ENCODE measurements around the gene NADSYN1.
"Not testable (repeated sequence)": the region's sequence is repeated elsewhere in the genome, so short reads cannot be mapped to it uniquely, and the experiment has no call there.

NADSYN1 gene

GRCh38 chr11:71525938-71526495, 73.0 kb downstream of the NADSYN1 start:
- no peak for TF ChIP-seq CTCF (IDR thresholded peaks at IDR 0.05; ENCODE audit: insufficient read depth, low read length, poor library complexity, severe bottlenecking)
- TF ChIP-seq EZH2phosphoT487 (conservative IDR thresholded peaks at IDR 0.05; ENCODE audit: low read length), result no peak
- Histone ChIP-seq H3K27me3 (ENCODE audit: low read length) (no peaks in the 10 kb centered on the region), H3K36me3 (ENCODE audit: low read length) (no peaks in the 10 kb centered on the region), H3K27ac (ENCODE audit: low read depth, low read length) (no peak overlapping the region), H3K4me3 (ENCODE audit: insufficient read depth, low read length, poor library complexity, severe bottlenecking) (no peak overlapping the region), H3K79me2 (ENCODE audit: insufficient read depth, low read length) (no peaks in the 10 kb centered on the region), H3K9me2 (replicated peaks; ENCODE audit: insufficient read depth, low read length) (no peaks in the 10 kb centered on the region), H4K20me1 (ENCODE audit: low read depth, low read length) (no peaks in the 10 kb centered on the region), H3K4me2 (ENCODE audit: low read depth, low read length, poor library complexity, severe bottlenecking) (no peak overlapping the region), H3F3A (ENCODE audit: insufficient read depth) (no peaks in the 10 kb centered on the region), H3K9ac (ENCODE audit: low read length) (no peak overlapping the region), H2AFZ (ENCODE audit: low read depth, low read length, severe bottlenecking) (no peak overlapping the region), H3K9me3 (ENCODE audit: insufficient read depth, low read length) (no peaks in the 10 kb centered on the region)

- H3K79me2 ChIP-seq (ENCODE audit: insufficient read depth, low read length); H2AFZ ChIP-seq (ENCODE audit: low read depth, low read length, severe bottlenecking); H3F3A ChIP-seq (ENCODE audit: insufficient read depth); H3K4me3 ChIP-seq (ENCODE audit: insufficient read depth, low read length, poor library complexity, severe bottlenecking); H3K4me2 ChIP-seq (ENCODE audit: low read depth, low read length, poor library complexity, severe bottlenecking); H3K27me3 ChIP-seq (ENCODE audit: low read length); H3K9me2 ChIP-seq (replicated peaks; ENCODE audit: insufficient read depth, low read length); H4K20me1 ChIP-seq (ENCODE audit: low read depth, low read length); H3K27ac ChIP-seq (ENCODE audit: low read depth, low read length); H3K9me3 ChIP-seq (ENCODE audit: insufficient read depth, low read length); H3K9ac ChIP-seq (ENCODE audit: low read length); H3K36me3 ChIP-seq (ENCODE audit: low read length): not testable (repeated sequence)
Observed at GRCh38 chr11:71526796-71527575, 74.0 kb downstream of the NADSYN1 start, which contains the start of gene KRTAP5-7. Gene KRTAP5-7, plus strand, starts transcription at chr11:71527267. Its CDS starts 34 bp downstream, at chr11:71527301.

GRCh38 chr11:71527576-71528210, 74.7 kb downstream of the NADSYN1 start:
- H3K27me3 ChIP-seq (ENCODE audit: low read length), result no peaks in the 10 kb centered on the region
- H3K36me3 ChIP-seq (ENCODE audit: low read length), result no peaks in the 10 kb centered on the region
- no peaks in the 10 kb centered on the region for H3K79me2 ChIP-seq (ENCODE audit: insufficient read depth, low read length)
- H4K20me1 ChIP-seq (ENCODE audit: low read depth, low read length), result no peaks in the 10 kb centered on the region
- no peak overlapping the region for H3K4me3 ChIP-seq (ENCODE audit: insufficient read depth, low read length, poor library complexity, severe bottlenecking)
- no peak overlapping the region for H3K27ac ChIP-seq (ENCODE audit: low read depth, low read length)
- H3F3A ChIP-seq (ENCODE audit: insufficient read depth), result no peaks in the 10 kb centered on the region
- TF ChIP-seq CTCF (IDR thresholded peaks at IDR 0.05; ENCODE audit: insufficient read depth, low read length, poor library complexity, severe bottlenecking), result no peak
- no peak for TF ChIP-seq EZH2phosphoT487 (conservative IDR thresholded peaks at IDR 0.05; ENCODE audit: low read length)
- H3K4me2 ChIP-seq (ENCODE audit: low read depth, low read length, poor library complexity, severe bottlenecking), result no peak overlapping the region
- H3K9me3 ChIP-seq (ENCODE audit: insufficient read depth, low read length), result no peaks in the 10 kb centered on the region
- no peak overlapping the region for H2AFZ ChIP-seq (ENCODE audit: low read depth, low read length, severe bottlenecking)
- no peak overlapping the region for H3K9ac ChIP-seq (ENCODE audit: low read length)
- H3K9me2 ChIP-seq (replicated peaks; ENCODE audit: insufficient read depth, low read length), result no peaks in the 10 kb centered on the region

- H3K9me3 ChIP-seq (ENCODE audit: insufficient read depth, low read length), result no peaks in the 10 kb centered on the region
- no peaks in the 10 kb centered on the region for H3K79me2 ChIP-seq (ENCODE audit: insufficient read depth, low read length)
- TF ChIP-seq CTCF (IDR thresholded peaks at IDR 0.05; ENCODE audit: insufficient read depth, low read length, poor library complexity, severe bottlenecking) (no peak), EZH2phosphoT487 (conservative IDR thresholded peaks at IDR 0.05; ENCODE audit: low read length) (no peak)
- no peaks in the 10 kb centered on the region for H3K9me2 ChIP-seq (replicated peaks; ENCODE audit: insufficient read depth, low read length)
- no peak overlapping the region for H3K4me2 ChIP-seq (ENCODE audit: low read depth, low read length, poor library complexity, severe bottlenecking)
- H4K20me1 ChIP-seq (ENCODE audit: low read depth, low read length), result no peaks in the 10 kb centered on the region
- H3F3A ChIP-seq (ENCODE audit: insufficient read depth), result no peaks in the 10 kb centered on the region
- no peak overlapping the region for H3K9ac ChIP-seq (ENCODE audit: low read length)
- no peak overlapping the region for H3K27ac ChIP-seq (ENCODE audit: low read depth, low read length)
- no peak overlapping the region for H2AFZ ChIP-seq (ENCODE audit: low read depth, low read length, severe bottlenecking)
- H3K4me3 ChIP-seq (ENCODE audit: insufficient read depth, low read length, poor library complexity, severe bottlenecking), result no peak overlapping the region
- no peaks in the 10 kb centered on the region for H3K36me3 ChIP-seq (ENCODE audit: low read length)
- H3K27me3 ChIP-seq (ENCODE audit: low read length), result no peaks in the 10 kb centered on the region
Observed at GRCh38 chr11:71530602-71531001, 77.6 kb downstream of the NADSYN1 start.

All from SU-DHL-6 (cell line).